AG04450 (cell line): Measurements from ENCODE around the gene TCTA. TPM values are rescaled to one million over a fixed set of nuclear protein-coding genes. Genes with fewer than 3 reads are reported as not detected.
"Not testable (repeated sequence)": the region's sequence is repeated elsewhere in the genome, so short reads cannot be mapped to it uniquely, and the experiment has no call there.

Experiments used
- CTCF ChIA-PET: fragments of 300-600, 350-600 bp; formaldehyde crosslinking; extraction: SDS; loops from one replicate; lab custom pipeline; 2022; ENCODE audit warnings: antibody characterized with exemption, inconsistent platforms; lab: Charles Lee
- POLR2A ChIA-PET: fragments of 350-600 bp; formaldehyde crosslinking; extraction: SDS; loops from one replicate; lab custom pipeline; 2021; ENCODE audit warnings: antibody characterized with exemption, inconsistent platforms; lab: Yijun Ruan, JAX
- DNase-seq: peaks from one replicate; pipeline ENCODE4 v3.0.0-alpha.2; 2011; ENCODE audit warnings: low read depth, low spot score
- H3K27ac ChIP-seq: one replicate; pipeline ENCODE4 v1.5.1; 2012; ENCODE audit warnings: low read depth, low read length, control low read depth
- H3K27me3 ChIP-seq: one replicate; pipeline ENCODE4 v1.6.0; 2012; ENCODE audit warnings: low read length; ENCODE audit not compliant: control insufficient read depth, insufficient read depth
- H3K4me3 ChIP-seq: 2 replicates; pipeline ENCODE4 v1.5.1; 2011; ENCODE audit warnings: mild to moderate bottlenecking, low read depth, low read length, control low read depth
- H3K9me3 ChIP-seq: 2 replicates; pipeline ENCODE4 v1.5.1; 2012; ENCODE audit warnings: low read length; ENCODE audit not compliant: control insufficient read depth, insufficient read depth
- polyA plus RNA-seq: library from polyadenylated mRNA; depleted of rRNA; stranded (reverse); fragments of >200 nt; gene quantifications from 2 replicates; pipeline ENCODE4 v1.2.3, GENCODE V29; 2011
- TF ChIP-seq, protein P1 (sequence below): IDR thresholded peaks from 2 replicates; pipeline ENCODE4 v1.5.1; 2011; ENCODE audit warnings: low read depth, low read length, control low read depth, inconsistent platforms

TCTA gene
- polyA plus RNA-seq, 1 experiment: 30.4 TPM

DNA sequence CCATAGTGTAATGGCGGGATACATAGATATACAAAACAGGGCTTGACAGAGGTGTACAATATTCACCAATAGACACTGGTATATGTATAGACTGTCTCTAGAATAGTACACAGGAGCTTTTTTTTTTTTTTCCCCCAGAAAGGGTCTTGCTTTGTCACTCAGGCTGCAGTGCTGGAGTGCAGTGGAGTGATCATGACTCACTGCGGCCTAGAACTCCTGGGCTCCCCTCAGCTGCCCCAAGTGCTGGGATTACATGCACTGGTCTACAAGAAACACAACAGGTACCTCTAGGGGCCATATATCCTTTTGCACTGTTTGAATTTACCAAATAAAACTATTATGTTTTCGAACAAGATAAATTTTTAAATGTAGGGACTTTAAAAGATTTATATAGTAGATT is 12.8 kb upstream of the TCTA start:
- ChIA-PET CTCF (no interaction called here), POLR2A (interaction anchor here (0.7 kb wide), 2 partner anchors 70 to 211 kb away, joined by 5 to 8 read pairs; partner anchors contain the start of gene DAG1)
- no peaks in the 10 kb centered on the region for H3K27me3 ChIP-seq
- H3K9me3 ChIP-seq: no peaks in the 10 kb centered on the region
- no peak for DNase-seq
- H3K4me3 ChIP-seq: no peak overlapping the region
- TF ChIP-seq, protein P1, sequence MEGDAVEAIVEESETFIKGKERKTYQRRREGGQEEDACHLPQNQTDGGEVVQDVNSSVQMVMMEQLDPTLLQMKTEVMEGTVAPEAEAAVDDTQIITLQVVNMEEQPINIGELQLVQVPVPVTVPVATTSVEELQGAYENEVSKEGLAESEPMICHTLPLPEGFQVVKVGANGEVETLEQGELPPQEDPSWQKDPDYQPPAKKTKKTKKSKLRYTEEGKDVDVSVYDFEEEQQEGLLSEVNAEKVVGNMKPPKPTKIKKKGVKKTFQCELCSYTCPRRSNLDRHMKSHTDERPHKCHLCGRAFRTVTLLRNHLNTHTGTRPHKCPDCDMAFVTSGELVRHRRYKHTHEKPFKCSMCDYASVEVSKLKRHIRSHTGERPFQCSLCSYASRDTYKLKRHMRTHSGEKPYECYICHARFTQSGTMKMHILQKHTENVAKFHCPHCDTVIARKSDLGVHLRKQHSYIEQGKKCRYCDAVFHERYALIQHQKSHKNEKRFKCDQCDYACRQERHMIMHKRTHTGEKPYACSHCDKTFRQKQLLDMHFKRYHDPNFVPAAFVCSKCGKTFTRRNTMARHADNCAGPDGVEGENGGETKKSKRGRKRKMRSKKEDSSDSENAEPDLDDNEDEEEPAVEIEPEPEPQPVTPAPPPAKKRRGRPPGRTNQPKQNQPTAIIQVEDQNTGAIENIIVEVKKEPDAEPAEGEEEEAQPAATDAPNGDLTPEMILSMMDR: no peak
- H3K27ac ChIP-seq: no peak overlapping the region

DNA sequence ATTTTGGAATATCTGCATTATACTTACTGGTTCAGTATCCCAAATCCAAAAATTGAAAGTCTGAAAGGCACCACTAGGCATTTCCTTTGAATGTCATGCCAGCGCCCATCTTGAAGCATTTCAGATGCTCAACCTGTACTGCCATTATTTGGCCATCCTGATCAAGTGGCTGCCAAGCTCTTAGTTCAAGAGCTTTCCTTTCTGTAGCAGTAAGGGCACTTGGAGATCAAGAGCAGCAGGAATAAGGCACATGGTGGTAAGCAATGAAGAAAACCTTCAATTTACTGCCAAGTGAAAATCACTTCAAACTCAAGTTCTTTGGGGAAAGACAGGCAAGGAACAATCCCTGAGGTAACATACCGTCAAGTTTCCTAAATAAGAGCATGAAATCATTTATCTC is 10.5 kb upstream of the TCTA start:
- Histone ChIP-seq H3K27ac (no peak overlapping the region), H3K9me3 (no peaks in the 10 kb centered on the region), H3K27me3 (no peaks in the 10 kb centered on the region), H3K4me3 (no peak overlapping the region)
- TF ChIP-seq, protein P1: no peak
- ChIA-PET POLR2A (no interaction called here), CTCF (interaction anchor here (1.2 kb wide), 1 partner anchor 43 kb away, joined by 3 read pairs; the partner anchor contains the start of gene GPX1)
- DNase-seq: no peak

DNA sequence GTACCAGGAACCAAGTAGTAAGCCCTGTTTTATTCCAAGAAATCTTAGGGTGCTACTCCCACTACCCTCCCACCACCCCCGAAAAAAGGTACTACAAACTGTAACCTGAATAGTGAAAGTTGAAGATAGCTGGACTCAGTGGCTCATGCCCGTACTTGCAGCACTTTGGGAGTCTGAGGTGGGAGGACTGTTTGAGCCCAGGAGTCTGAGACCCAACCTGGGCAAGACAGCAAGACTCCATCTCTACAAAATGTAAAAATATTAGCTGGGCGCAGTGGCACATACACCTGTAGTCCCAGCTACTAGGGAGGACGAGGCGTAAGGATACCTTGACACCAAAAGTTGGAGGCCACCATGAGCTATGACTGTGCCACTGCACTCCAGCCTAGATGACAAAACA is 8.3 kb upstream of the TCTA start:
- DNase-seq: no peak
- Histone ChIP-seq H3K27me3 (no peaks in the 10 kb centered on the region), H3K4me3 (no peak overlapping the region), H3K27ac (peak overlapping the region; percentile 31), H3K9me3 (no peaks in the 10 kb centered on the region)
- TF ChIP-seq, protein P1: no peak
- ChIA-PET POLR2A (interaction anchor here (0.7 kb wide), 1 partner anchor 10 kb away, joined by 8 read pairs; no protein-coding TSS in a partner anchor), CTCF (interaction anchor here (0.6 to 1.1 kb wide), 3 partner anchors 41 to 758 kb away, joined by 3 to 10 read pairs (median 5); no protein-coding TSS in a partner anchor)

DNA sequence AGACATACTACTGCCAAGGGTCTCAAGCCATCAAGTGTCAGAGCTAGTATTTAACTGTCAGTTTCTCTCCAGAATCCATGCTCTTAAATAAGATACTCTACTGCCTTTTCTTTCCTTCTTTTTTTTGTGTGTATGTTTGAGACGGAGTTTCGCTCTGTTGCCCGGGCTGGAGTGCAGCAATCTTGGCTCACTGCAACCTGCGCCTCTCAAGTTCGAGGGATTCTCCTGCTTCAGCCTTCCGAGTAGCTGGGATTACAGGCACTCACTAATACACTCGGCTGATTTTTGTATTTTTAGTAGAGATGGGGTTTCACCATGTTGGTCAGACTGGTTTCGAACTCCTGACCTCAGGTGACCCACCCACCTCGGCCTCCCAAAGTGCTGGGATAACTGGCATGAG is 6.7 kb upstream of the TCTA start:
- H3K27me3 ChIP-seq, CTCF ChIA-PET, DNase-seq, H3K4me3 ChIP-seq, H3K27ac ChIP-seq, H3K9me3 ChIP-seq: not testable (repeated sequence)
- POLR2A ChIA-PET: interaction anchor here (0.6 to 1.2 kb wide), 2 partner anchors 11 to 52 kb away, joined by 5 to 6 read pairs; no protein-coding TSS in a partner anchor

DNA sequence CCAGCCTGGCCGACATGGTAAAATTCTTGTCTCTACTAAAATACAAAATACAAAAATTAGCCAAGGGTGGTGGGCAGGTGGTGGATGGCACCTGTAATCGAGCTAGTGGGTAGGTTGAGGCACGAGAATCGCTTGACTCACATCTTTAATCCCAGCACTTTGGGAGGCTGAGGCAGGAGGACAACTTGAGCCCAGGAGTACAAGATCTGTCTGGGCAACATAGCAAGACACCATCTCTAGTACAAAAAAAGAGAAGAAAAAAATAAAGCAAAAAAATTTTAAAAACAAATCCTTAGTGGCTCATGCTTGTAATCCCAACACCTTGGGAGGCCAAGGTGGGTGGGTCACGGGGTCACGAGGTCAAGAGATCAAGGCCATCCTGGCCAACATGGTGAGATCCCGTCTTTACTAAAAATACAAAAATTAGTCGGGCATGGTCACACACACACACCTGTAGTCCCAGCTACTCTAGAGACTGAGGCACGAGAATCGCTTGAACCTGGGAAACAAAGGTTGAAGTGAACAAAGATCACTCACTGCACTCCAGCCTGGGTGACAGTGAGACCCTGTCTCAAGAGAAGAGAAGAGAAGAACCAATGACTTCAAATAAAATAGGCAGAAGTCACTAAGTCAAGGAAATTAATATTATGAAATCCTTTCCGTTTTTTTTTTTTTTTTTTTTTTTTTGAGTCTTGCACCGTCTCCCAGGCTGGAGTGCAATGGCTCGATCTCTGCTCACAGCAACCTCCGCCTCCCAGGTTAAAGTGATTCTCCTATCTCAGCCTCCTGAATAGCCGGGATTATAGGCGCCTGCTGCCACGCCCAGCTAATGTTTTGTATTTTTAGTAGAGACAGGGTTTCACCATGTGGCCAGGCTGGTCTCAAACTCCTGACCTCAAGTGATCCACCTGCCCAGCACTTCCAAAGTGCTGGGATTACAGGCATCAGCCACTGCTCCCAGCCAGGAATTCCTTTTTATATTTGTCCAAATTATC is 5.4 kb upstream of the TCTA start:
- TF ChIP-seq, protein P1: no peak
- CTCF ChIA-PET: no interaction called here
- H3K27ac ChIP-seq: no peak overlapping the region
- H3K4me3 ChIP-seq: no peak overlapping the region
- POLR2A ChIA-PET: no interaction called here
- no peaks in the 10 kb centered on the region for H3K9me3 ChIP-seq
- no peak for DNase-seq
- no peaks in the 10 kb centered on the region for H3K27me3 ChIP-seq
